NCI-H1694 treated with DMSO at 0.1 percent for 48 hours (cell line): Measurements from ENCODE around the gene HOXD11.

Experiments
- DNase-seq: peaks from one replicate; lab custom pipeline; 2025; lab: John Stamatoyannopoulos, UW

The HOXD11 gene

GRCh38 chr2:176106581-176107539 is at the start of gene HOXD11:
HOXD11 (plus strand) TSS chr2:176107280; CDS start chr2:176107356, 76 bp downstream.
- peak; percentile 41 for DNase-seq

GRCh38 chr2:176063958-176064357 is 43.1 kb upstream of the HOXD11 start:
- peak; percentile 37 for DNase-seq

- DNase-seq: no peak
Observed at GRCh38 chr2:176066645-176067588, 40.2 kb upstream of the HOXD11 start.

GRCh38 chr2:176067589-176068418 is 39.3 kb upstream of the HOXD11 start:
- DNase-seq: no peak

- no peak for DNase-seq
Observed at GRCh38 chr2:176068419-176068832, 38.7 kb upstream of the HOXD11 start.

GRCh38 chr2:176071330-176072291 is 35.5 kb upstream of the HOXD11 start:
- no peak for DNase-seq

- DNase-seq: no peak
Observed at GRCh38 chr2:176072292-176072669, 34.8 kb upstream of the HOXD11 start.

GRCh38 chr2:176072951-176073904 is 33.9 kb upstream of the HOXD11 start:
- no peak for DNase-seq

GRCh38 chr2:176074919-176075425 is 32.1 kb upstream of the HOXD11 start:
- DNase-seq: no peak

GRCh38 chr2:176075481-176075880 is 31.6 kb upstream of the HOXD11 start:
- DNase-seq: peak; percentile 90

- DNase-seq: no peak
Observed at GRCh38 chr2:176076063-176076462, 31.0 kb upstream of the HOXD11 start.

GRCh38 chr2:176076796-176077195 is 30.3 kb upstream of the HOXD11 start:
- DNase-seq: no peak

- DNase-seq: peak; percentile 44
Observed at GRCh38 chr2:176078541-176079284, 28.4 kb upstream of the HOXD11 start.

- DNase-seq: peak; percentile 55
Observed at GRCh38 chr2:176079285-176079830, 27.7 kb upstream of the HOXD11 start.

- DNase-seq: peak; percentile 87
Observed at GRCh38 chr2:176079831-176080539, 27.1 kb upstream of the HOXD11 start.

- no peak for DNase-seq
Observed at GRCh38 chr2:176080540-176081375, 26.3 kb upstream of the HOXD11 start.
